HG02884 (cell line): ENCODE measurements around the gene GNG7.
"Not testable (repeated sequence)": the region's sequence is repeated elsewhere in the genome, so short reads cannot be mapped to it uniquely, and the experiment has no call there.

ENCODE experiments used
- ATAC-seq: cut with Tn5 transposase; IDR thresholded peaks from one replicate; pipeline ENCODE4 v1.9.1; 2021; ENCODE audit warnings: mild to moderate bottlenecking, moderate library complexity; ENCODE audit not compliant: unreplicated experiment

Gene GNG7

DNA sequence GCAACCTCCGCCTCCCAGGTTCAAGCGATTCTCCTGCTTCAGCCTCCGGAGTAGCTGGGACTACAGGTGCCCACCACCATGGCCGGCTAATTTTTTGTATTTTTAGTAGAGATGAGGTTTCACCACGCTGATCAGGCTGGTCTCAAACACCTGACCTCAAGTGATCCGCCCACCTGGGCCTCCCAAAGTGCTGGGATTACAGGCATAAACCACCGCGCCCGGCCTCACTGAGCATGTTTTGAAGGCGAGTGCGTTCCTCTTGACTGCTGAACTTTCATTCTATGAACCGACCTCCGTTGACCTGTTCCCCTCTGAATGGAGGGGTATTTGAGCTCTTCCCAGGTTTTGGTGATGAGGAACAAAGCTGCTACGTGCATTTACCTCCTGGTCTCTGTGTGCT lies 209.0 kb downstream of the GNG7 start:
- not testable (repeated sequence) for ATAC-seq

DNA sequence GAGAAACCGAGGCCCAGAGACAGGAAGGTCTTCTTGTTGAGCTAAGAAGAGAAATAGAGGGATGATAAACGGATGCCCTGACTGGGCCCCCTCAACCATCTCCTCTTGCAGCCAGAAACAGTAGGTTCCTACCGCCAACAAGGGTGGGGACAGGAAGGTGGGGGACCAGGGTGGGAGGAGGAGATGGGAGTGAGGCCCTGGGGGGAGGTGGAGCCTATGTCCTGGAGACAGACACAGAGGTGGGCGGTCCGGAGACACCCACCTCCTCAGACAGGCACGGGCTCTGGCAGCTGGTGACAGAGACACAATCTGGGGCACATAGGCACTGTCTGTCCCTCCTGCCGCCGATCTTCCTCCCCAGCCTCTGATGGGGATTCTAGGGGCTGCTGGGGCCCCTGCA lies 209.6 kb downstream of the GNG7 start:
- ATAC-seq: no peak

DNA sequence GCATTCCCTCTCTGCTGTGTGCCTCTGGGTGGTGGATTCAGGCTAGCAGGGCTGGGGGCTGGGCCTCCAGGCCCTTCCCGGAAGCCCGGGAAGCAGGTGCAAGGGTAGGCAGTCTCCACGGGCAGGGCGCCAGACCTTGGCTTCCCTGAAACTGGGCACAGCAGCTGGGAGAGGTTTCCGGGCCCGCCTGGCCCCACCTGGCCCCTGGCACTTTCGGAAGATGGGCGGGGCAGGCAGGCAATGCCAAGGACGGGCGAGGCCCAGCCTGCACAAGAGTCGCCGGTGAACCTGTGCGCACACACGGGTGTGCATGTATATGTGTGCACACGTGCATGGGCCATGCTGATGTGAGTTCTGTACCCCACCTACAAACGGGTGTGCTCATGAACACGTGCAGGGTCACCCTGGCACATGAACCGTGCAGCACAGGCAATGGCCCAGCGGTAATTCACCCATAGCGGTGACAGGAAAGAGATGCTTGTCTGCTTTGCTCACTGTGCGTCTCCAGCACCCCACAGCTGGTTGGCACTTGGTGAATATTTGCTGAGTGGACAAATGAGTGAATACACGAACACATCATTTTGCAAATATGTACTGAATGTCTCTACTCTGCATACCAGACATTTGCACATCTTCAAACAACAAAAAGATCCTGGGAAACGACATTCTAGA lies 211.2 kb downstream of the GNG7 start:
- ATAC-seq: no peak

DNA sequence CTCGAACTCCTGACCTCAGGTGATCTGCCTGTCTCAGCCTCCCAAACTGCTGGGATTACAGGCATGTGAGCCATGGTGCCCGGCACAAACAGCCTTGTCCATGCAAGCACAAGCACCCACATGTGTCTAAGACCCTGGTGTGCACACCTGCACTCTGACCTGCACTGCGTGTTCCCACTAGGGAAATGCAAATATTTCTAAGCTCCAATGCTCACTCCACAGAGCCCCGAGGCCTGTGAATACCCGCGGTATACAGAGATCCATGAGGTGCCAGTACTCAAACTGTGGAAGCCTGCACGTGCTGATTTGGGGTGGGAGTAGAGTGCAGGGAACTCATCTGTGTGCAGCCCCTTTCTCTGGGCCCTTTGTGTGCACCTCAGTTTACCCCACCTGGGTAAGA lies 211.8 kb downstream of the GNG7 start:
- no peak for ATAC-seq

DNA sequence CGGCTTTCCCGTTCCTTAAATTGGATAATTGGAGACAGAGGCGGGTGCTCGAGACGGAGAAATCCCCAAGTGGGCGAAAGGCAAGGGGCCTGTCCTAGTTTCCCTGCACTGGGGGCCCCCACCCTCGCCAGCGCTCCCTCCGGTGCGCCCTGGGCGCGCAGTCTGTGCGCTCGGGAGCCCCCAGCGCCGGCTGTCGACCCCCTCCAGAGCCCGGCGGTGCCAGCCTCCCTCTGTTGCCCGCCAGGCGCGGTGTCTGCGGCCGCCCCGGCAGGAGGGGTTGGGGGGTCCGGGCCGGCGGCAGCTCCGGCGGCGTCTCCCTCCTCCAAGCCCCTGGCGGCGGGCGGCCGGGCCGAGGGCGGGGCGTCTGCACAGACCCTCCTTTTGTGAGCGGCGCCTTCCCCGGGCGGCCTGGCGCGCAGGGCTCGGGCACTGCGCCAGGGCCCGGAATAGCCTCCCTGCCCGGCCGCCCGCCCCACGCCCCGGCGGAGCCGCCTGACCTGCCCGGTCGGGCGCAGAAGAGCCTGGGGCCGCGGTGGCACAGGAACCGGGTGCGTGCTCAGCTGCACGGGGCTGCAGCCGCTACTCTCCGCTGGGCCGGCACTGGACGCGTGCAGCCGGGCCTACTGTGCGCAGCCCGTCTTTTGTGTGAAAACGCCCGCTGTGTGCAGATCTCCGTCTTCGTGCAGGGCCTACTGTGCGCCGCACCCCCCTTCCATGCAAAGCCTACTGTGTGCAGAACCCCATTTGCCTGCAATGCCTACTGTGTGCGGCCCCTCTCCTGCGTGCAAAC lies 213.4 kb downstream of the GNG7 start:
- no peak for ATAC-seq

DNA sequence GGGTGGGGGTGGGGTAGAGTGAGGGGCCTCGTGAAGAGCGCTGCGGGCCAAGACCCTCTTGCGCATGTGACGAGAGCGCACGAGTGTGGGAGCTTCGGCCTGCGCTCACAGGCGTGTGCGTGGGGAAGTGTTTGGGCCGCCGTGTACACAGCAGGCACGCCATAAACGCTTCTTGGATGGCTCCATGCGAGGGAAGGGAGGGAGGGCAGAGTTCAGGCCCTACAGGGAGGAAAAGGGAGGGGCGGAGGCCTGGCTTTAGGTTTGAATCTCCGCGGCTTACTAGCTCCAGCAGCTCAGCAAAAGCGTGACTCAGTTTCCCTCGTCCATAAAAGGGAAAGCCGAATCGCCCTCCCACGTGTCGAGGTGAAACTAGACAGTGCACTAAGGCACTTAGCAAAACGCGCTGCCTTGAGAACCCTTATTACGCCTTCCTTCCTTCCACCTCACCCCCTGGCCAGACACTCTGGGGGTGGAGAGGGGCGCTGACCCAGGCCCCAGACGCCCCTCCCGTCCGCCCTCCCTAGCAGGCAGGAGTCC lies 214.0 kb downstream of the GNG7 start:
- no peak for ATAC-seq

DNA sequence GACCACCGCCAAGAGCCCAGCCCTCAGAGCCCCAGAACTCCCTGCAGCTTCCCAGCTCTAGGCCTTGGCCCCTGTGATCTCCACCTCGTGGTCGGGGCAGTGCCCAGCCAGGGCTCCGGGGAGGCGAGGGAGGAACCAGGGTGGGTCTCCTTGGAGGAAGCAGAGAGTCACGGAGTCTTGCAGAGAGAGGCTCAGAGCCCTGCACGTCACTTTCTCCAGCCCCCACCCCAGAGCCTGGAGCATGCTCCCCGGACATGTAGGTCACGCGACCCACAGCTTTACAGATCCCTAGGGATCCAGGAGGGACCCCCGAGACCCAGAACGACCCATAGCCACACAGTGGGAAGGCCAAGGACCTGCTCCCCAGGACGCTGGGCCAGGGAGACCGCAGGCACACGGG lies 214.7 kb downstream of the GNG7 start:
- no peak for ATAC-seq

DNA sequence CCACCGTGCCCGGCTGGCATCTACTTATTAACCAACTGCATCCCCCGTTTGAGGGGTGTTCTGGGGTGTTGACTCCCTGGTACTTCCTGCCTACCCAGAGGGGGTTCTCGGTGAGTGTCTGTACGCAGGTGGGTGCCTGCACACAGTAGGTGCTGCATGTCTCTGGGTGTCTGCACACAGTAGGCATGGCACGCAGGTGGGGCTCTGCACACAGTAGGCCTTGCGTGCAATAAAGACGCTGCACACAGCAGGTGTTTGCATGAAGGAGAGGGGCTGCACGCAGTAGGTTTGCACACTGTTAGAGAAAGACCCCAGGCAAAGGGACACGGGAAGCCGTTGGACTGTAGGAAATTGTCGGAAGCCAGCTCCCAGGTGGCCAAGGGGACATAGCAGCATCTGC lies 215.4 kb downstream of the GNG7 start:
- no peak for ATAC-seq

DNA sequence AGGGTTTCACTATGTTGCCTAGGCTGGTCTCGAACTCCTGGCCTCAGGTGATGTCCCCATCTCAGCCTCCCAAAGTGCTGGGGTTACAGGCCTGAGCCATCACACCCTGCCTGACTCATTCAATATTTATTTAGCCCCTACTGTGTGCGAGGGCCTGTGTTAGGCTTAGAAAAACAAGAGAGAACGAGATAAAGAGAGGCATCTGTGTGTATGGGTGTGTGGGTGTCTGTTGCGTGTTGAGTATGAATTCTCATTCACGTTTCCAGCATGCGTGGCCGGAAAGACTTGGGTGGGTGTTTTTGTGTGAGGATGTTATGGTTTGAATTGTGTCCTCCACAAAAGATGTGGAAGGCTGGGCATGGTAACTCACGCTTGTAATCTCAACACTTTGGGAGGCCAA lies 217.1 kb downstream of the GNG7 start:
- ATAC-seq: no peak

DNA sequence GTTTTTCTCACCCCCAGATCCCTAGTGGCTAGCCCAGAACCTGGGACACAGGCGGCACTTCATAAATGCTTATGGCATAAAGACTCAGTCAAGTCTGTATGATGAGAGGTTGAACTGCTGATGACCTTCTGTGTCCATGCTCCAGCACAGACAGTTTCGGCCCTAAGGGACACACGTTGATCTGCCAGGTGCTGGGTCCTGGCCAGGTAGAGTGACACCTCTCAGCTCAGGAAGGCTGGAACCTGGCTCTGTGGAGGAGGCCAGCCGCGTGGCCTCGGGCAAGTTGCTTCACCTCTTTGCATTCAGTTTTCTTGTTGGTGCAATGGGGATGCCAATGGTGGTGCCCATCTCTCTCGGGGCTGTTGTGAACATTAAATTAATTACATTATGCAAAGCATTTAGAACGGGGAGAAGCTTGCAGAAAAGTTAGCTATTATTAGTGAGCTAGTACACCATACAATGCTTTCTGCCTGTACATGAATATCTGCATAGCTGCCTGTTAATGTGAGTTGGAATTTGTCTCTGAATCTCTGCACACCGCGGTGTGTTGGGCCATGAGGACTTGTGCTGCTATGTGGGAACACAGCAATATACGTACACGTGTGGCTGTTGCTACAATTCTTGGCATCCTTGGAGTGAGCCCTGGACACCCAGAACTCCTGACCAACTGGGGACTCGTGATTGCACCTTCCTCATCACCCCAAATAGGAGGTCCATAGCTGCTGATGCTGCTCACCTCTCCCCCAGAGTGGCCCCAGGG lies 218.1 kb downstream of the GNG7 start:
- ATAC-seq: no peak

DNA sequence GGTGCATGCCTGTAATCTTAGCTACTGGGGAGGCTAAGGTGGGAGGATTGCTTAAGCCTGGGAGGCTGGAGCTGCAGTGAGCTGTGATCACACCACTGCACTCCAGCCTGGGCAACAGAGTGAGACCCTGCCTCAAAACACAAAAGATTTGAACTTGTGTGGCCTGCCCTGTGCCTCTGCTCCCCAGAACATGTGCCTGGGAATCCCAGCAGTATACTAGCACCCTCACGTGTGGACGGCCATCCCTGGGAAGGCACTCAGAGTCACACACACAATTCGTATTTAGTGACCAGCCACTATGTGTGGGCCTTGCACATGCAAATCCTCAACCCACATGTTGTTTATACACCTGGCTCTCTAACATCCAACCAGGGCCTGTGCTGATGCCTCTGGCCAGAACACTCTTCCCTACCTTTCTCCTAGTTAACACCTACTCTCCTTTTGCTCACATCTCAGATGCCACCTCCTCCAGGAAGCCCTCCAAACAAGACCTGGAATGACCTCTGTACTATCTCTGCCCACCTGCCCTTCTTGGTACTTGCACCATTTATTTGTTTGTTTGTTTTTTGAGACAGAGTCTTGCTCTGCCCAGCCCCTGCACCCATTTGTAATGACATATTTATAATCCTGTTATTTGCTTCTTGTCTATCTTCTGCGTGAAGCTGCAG lies 218.9 kb downstream of the GNG7 start:
- ATAC-seq: no peak

DNA sequence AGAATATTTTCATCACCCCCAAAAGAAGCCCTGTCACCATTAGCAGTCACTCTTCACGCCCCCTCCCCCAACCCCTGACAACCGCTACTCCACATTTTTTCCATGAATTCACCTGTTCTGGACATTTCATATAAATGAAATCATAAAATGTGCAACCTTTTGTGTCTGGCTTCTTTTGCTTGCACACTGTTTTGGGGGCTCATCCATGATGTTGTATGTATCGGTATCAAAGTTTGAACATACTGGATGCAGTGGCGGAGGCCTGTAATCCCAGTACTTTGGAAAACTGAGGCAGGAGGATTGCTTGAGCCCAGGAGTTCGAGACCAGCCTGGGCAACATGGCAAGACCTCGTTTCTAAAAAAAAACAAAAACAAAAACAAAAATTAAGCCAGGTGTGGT lies 219.4 kb downstream of the GNG7 start:
- ATAC-seq: no peak

DNA sequence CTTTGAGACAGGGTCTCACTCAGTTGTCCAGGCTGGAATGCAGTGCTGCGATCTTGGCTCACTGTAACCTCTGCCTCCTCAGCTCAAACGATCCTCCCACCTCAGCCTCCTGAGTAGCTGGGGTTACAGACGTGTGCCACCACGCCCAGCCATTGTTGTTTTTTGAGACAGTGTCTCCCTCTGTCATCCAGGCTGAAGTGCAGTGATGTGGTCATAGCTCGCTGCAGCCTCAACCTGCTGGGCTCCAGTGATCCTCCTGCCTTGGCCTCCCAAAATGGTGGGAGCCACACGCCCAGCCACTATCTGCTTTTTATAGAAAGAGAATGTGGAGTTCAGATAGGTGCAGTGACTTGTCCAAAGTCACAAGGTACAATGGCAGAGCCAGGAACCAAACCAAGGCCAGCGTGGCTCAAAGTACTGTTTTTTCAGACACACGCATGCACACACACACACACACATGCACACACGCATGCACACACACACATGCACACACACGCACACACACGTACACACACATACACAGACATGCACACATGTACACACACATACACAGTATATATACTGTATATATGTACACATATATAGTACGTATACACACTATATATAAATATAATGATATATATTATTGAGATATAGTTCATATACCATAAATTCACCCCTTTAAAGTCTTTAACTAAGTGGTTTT lies 220.0 kb downstream of the GNG7 start:
- ATAC-seq: no peak

DNA sequence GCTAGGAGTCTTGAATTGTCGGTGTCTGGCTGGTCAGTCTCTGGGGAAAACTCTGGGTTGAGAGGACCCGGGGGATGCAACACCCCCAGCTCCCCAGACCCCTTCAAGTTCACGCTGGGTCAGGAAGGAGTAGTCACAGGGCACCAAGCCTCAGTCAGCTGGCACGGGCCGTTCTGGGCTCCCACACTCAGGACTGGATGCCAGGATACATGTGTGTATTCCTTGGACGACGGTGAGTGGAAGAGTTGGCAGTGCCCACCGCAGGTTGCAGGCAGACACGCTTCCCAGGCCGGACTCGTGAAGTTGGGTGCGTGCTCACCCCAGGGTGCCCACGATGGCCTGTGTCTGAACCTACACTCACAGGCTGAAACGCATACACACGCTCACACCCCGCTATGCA lies 221.0 kb downstream of the GNG7 start:
- ATAC-seq: no peak

DNA sequence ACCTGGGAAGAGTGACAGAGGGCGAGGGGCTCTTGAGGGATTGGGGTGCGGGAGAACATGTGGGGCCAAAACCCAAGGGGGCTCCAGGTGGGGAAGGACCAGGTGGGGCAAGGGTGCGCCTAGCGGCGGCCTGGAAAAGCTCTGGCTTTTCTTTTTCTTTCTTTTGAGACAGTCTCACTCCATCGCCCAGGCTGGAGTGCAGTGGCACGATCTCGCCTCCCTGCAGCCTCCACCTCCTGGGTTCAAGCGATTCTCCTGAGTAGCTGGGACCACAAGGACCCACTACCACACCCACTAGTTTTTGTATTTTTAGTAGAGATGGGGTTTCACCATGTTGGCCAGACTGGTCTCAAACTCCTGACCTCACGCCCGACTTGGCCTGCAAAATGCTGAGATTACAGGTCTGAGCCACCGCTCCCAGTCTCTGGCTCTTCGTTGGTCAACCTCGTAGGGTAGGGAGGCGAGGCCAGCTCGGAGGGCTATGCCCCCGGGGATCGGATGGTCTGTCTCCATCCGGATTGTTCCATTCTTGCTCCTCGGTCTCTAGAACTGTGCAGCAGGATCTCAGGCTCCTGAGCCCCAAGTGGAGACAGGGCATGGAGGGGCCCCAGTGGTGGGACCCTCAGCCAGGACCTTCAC lies 222.8 kb downstream of the GNG7 start:
- no peak for ATAC-seq

DNA sequence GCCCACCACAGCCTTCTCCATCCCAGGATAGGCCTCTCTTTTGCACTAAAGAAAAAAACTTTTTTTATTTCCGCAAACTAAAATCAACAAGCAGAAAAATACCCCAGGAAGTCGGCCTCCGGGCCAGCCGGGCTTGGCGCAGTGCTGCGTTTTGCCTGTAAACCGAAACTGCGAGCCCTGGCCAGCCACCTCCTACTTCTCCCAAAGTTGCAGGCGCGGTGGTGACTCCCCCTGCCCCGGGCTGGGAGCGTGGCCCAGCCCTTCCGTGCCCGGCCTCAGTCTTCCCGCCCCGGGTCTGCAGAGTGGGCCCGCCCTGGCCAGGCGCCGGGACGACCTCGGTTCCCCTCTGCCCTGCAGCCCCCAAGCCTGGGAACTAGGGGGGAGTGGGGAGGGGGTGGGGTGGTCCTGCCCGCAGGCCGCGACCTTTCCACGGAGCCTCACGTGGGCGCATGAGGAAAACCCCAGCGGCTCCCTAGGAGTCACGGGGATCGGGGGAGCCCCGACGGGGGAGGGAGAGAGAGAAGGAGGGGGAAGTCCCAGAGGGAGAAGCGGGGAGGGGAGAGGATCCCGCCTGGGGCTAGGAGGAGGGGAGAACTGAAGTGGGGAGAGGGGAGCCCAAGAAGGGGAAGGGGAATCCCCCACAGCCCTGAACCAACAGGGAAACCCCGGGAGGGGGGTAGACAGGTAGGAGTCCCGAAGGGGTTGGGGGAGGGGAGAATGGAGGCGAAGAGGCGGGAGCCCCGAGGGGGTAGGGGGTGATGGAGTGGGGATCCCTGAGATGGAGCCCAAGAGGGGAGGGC lies 223.5 kb downstream of the GNG7 start:
- no peak for ATAC-seq

DNA sequence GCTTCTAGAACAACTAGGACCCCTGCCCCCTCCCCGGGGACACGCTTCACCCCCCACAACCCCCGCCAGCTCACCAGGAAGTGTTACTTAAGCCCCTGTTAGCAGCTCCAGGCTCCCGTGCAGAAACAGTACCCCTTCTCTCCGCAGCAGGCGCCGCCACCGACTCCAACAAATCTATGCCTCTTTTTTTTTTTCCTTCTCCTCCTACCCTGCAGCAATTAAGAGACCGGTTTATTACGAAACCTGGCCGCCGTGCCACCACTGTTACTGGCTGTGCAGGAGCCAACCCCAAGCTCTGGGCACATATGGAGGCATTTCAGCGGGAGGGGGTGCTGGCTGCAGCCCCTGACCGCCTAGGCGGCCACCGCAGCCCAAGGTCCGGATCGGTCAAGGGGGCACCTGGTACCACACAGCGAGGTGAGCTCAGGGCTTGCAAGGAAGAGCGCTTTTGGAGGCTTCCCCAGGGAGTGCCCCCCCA lies 224.2 kb downstream of the GNG7 start:
- ATAC-seq: no peak

DNA sequence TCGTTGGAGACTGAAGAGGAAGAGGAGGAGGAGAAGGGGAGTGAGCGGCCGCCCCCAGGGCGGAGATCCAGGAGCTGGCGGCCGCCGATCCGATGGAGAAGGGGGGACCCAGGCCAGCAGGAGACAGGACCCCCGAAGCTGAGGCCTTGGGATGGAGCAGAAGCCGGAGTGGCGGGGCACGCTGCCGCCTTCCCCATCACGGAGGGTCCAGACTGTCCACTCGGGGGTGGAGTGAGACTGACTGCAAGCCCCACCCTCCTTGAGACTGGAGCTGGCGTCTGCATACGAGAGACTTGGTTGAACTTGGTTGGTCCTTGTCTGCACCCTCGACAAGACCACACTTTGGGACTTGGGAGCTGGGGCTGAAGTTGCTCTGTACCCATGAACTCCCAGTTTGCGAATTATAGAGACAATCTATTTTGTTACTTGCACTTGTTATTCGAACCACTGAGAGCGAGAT lies 224.7 kb downstream of the GNG7 start:
- no peak for ATAC-seq

DNA sequence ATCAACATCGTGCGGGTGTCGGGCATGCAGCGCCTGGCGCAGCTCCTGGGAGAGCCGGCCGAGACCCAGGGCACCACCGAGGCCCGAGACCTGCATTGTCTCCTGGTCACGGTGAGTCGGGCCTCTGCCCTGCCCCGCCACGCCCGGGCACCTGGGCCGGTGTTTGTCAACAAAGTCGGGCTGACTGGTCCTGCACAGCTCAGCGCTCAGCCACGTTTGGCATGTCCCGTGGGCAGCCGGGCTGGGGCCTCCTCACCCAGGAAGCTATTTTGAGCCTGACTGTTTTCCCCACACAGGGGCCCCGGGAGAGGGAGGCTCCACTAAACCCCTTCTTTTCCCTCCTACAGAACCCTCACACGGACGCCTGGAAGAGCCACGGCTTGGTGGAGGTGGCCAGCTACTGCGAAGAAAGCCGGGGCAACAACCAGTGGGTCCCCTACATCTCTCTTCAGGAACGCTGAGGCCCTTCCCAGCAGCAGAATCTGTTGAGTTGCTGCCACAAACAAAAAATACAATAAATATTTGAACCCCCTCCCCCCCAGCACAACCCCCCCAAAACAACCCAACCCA lies 225.3 kb downstream of the GNG7 start:
- ATAC-seq: no peak
